ENCODE measurements around the gene PRM3.
"Not testable (repeated sequence)": the region's sequence is repeated elsewhere in the genome, so short reads cannot be mapped to it uniquely, and the experiment has no call there.

The PRM3 gene

DNA sequence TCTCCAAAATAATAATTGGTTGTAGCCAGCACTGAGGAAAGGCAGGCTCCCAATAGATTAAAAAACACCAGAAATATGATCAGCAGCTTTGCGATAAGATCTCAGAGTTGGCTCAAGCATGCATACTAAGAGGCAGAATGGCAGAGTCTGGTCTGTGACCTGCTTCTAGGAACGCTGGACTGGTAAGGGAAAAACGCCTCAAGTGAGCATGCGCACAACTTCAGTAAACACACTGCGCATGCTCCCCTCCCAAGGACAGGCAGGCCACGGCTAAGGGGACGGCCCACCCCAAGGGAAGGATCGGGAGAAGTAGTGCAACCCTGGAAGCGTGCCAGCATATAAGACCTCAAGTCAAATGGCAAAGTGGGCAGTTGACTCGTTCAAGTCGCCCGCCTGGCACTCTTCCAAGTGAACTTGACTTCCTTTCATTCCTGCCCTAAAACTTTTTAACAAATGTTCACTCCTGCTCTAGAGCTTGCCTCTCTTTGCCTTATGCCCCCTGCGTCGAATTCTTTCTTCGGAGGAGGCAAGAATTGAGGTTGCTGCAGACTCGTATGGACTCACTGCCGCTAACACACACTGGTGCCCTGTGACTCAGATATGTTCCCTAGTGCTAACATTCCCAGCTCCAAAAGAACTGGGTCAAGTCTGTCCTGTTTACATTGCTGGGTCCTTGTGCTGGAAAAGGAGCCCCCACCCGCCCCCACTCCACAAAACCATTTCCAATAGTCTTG, 30.1 kb upstream of the PRM3 start:
- no peak for DNase-seq

DNA sequence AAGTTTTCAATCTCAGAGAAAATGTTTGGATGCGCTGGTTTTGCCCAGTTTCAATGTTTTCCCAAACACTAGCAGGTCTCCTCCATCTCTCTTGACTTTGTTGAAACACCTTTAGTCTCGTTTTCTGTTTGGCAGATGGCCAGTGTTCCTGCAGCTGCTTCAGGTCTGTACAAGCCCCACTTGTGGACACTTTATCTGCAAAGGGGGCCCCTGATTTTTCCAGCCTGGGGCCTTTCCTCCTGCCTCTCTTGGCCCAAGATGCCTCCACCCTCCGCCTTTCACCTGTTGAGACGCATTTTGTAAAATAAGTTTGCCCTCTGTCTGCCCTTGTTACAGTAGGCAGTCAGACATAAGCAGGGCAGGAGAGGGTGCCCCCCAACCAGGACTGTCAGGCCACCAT, 29.5 kb upstream of the PRM3 start:
- DNase-seq = no peak

DNA sequence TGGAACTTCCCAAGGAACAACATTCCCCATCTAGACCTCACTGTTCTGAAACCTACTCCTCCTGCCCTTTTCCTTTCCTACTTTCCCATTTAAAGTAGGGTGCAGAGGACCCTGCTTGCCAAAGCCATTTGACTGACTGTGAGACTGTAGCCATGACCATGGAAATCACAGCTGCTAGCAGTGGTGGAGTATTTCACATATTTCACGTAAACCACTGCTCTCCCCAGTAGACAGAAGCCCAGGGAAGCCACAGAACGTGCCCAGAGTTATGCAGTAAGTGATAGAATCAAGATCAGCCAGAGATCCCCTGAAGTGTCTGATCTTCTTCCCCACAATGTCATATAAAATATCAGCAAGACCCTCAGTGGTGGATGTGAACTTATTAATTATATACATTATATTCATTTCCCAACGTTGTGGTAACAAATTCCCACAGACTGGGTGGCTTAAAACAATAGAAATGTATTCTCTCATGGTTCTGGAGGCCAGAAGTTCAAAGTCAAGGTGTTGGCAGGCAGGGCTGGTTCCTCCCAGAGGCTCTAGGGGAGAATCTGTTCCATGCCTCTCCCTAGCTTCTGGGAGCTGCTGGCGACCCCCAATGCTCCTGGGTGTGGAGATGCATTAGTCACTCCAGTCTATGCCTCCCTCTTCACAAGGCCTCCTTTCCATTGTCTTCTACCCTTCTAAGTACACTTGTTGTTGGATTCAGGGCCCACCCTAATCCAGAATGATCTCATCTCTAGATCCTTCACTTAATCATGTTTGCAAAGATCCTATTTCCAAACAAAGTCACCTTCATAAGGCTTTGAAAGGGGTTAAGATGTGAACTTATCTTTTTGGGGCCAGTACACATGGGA, 28.4 kb upstream of the PRM3 start:
- no peak for DNase-seq

DNA sequence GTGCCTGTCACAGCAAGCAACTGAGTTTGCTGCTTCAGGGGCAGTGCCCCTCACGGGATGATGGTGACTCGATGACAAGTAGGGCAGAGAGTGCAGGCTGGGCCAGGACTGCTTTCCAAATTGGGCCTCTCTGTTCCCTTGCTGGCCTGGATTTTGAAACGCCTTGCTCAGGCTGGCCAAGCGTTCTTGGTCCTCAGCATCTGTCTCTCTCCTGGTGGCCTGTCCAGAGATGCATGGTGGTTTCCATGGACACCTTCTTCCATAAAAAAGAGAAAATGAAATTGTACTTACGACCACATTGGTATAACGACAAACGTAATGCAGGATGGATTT, 27.1 kb upstream of the PRM3 start:
- DNase-seq = no peak

DNA sequence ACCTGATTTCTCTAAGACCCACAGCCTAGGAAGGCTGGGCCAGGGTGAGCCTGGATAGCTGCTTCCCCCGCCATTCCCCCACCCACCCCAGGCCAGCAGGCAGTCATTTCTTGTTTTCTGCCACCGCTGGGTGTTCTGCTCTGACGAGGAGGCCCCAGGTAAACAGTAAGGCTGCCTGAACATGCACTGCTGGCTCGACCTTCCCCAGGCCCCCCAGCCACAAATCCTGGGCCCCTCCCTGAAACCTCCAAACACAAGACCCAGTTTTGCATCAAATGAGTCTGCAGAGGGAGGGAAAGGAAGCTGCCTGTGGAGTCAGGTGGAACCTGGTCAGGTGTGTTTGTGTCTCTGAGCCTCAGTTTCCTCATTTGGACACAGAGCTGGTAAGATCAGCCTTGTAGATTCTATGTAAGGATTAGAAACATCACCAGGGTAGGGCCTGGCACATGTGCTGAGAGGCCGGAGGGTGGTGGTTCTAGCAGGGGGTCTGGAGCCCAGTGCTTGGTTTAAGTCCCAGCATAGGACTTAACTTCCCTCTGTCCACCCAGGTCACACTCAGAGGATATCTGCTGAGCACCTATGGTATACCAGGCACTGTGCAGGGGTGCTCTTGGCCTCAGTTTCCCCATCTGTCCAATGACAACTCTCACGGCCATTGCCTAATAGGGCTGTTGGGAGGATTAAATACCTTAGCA, 26.6 kb upstream of the PRM3 start:
- no peak for DNase-seq

DNA sequence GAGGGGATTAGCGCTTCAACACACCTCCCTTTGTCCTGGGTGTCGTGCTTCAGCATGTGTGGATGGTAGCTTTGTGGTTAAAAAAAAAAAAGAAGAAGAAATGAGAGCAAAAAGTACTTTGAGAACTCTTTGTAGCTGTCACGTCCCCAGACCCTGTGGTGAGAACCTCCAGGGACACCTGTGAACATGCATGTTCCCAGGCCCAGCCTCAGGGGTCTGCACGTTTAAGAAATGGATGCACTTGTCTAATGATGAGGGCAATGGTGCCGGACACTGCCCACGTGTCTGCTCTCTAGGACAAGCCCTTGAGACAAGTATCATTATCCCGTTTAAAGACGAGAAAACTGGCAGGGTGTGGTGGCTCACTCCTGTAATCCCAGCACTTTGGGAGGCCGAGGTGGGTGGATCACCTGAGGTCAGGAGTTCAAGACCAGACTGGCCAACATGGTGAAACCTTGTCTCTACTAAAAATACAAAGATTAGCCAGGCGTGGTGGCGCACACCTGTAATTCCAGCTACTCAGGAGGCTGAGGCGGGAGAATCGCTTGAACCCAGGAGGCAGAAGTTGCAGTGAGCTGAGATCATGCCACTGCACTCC, 25.6 kb upstream of the PRM3 start:
- not testable (repeated sequence) for DNase-seq

DNA sequence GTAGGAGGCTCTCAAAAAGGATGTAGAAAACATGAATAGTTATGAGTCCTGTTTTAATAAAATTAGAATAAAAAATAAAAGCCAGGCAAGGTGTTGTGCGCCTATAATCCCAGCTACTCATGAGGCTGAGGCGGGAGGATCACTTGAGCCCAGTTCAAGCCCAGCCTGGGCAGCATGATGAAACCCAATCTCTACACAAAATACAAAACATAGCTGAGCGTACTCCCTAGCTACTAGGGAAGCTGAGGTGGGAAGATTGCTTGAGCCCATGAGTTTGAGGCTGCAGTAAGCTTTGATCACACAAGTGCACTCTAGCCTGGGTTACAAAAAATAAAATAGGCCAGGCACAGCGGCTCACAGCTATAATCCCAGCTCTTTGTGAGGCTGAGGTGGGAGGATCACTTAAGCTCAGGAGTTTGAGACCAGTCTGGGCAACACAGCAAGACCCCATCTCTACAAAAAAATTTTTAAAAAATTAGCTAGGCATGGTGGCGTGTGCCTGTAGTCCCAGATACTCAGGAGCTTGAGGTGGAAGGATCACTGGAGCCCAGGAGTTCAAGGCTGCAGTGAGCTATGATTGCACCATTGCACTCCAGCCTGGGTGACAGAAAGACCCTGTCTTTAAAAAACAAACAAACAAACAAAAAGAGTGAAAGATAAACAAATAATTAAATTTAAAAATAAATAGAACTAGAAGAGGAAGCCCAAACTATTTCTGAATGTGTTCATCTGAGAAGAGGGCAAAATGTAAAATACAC, 24.9 kb upstream of the PRM3 start:
- DNase-seq = no peak

DNA sequence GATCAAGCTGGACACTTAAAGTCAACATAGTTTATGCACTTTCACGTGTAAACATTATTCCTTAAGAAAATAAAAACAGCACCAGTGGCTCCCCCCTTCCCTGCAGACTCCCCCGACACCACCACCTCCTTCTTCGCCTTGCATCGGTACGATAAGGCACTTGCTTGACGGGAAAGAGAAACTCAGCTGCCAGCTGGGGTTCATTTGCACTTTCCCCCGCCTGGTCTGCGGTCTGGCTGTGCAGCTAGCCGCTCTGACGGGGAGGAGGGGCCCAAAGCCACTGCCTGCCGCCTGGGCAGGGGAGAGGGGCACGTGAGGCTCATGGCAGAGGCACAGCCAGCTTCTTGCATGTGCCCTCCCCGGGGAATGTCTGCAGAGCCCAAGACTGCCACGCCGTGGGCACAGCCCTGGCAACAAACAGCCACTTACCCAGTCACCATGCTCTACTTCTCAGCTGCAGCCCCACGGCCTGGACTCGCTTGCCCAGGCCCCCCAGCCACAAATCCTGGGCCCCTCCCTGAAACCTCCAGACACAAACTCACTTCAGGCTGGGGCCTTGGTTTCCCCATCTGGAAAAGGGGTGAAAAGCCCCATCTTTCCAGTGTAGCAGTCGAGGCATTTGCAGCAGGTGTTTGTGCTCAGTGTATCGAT, 24.2 kb upstream of the PRM3 start:
- DNase-seq = peak; percentile 62

DNA sequence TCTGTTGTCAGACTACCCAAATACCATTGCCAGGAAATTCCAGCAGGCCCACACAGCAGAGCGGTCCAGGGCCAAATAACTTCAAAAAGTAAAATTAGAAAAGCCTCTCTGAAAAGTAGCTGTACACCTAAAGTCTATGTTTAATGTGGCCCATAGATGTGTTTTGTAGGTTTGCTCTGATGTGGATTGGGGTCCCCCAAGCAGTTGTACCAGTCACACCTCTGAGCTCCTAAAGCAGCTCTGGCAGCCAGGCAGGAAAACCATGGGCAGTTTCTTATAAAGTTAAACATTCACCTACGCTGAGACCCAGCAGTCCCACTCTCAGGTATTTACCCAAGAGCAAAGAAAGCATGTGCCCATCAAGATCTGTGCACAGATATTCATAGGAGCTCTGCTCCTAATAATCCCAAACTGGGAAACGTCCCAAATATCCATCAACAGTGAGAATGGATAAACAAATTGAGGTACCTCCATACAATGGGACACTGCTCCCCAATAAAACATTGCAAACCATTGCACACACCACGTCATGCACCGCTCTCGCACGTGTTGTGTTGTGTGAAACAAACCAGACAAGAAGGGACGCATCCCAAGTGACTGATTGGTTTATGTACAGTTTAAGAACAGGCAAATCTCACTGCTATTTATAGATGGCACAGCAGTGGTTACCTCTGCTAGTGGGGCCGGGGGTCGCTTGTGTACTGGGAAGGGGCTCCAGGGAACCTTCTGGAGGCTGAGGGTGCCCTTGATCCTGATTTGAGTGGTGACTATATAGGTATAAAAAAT, 23.5 kb upstream of the PRM3 start:
- no peak for DNase-seq

DNA sequence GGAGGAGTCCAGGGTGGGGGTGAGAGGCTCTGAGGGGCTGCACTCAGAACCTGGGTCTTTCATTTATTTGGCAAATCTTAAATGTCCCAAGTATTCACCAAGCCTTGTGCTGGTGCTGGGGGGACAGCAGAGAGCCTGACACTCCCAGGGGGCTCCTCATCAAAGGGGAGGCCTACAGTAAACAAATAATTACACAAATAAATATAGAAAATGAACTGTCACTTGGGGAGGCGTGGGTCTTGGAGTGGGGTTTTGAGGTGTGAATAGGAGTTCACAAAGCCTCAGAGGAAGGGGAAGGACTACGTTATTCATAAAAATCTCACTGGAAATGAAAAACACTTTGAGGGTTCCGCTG, 22.9 kb upstream of the PRM3 start:
- no peak for DNase-seq

DNA sequence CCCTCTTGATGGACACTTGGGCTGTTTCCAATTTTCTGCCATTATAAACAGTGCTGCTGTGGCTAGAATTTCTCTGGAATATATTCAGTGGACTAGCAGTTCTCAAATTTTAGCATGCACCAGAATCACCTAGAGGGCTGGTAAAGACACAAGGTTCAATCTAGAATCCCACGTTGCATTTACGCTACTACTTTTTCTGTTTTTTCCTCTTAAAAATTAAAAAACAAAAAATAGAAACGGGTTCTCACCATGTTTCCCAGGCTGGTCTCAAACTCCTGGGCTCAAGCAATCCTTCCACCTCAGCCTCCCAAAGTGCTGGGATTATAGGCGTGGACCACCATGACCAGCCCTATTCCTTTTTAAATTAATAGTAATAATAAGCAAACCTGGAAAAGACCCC, 22.2 kb upstream of the PRM3 start:
- no peak for DNase-seq

DNA sequence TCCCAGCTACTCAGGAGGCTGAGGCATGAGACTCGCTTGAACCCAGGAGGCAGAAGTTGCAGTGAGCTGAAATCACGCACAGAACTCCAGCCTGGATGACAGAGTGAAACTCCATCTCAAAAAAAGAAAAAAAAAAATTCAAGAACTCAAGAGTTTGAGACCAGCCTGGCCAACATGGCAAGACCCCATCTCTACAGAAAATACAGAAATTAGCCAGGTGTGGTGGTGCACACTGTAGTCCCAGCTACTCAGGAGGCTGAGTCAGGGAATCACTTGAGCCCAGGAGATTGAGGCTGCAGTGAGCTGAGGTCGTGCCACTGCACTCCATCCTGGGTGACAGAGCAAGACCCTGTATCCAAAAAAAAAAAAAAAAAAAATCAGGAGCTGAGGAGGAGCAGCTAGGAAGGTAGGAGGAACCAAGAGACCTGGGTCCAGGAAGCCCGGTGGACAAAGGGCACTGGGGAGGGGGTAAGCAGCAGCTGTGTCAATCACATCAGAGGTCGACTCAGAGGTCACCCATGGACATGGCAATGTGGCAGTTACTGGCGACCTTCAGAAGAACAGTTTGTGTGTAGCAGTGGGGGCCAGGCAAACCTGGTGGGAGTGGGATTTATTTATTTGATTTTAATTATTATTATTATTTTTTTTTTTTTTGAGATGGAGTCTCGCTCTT, 18.8 kb upstream of the PRM3 start:
- DNase-seq = no peak

DNA sequence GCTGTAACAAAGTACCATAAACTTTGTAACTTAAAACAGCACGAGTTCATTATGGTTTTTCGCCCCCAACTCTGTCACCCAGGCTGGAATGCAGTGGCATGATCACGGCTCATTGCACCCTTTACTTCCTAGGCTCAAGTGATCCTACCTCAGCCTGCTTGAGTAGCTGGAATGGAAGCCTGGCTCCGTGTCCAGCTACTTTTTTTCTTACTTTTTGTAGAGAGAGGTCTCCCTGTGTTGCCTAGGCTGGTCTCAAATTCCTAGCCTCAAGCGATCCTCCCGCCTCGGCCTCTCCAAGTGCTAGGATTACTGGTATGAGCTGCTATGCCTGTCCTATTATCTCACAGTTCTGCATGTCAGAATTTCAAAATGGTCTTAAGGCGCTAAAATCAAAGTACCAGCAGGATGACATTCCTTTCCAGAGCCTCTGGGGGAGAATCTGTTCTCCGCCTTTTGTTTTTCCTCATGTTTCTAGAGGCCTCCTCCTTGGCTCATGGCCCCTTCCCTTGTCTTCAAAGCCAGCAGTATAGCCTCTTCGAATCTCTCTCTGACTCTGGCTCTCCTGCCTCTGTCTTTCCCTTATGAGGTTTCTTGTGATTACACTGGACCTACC, 17.8 kb upstream of the PRM3 start:
- DNase-seq = no peak

DNA sequence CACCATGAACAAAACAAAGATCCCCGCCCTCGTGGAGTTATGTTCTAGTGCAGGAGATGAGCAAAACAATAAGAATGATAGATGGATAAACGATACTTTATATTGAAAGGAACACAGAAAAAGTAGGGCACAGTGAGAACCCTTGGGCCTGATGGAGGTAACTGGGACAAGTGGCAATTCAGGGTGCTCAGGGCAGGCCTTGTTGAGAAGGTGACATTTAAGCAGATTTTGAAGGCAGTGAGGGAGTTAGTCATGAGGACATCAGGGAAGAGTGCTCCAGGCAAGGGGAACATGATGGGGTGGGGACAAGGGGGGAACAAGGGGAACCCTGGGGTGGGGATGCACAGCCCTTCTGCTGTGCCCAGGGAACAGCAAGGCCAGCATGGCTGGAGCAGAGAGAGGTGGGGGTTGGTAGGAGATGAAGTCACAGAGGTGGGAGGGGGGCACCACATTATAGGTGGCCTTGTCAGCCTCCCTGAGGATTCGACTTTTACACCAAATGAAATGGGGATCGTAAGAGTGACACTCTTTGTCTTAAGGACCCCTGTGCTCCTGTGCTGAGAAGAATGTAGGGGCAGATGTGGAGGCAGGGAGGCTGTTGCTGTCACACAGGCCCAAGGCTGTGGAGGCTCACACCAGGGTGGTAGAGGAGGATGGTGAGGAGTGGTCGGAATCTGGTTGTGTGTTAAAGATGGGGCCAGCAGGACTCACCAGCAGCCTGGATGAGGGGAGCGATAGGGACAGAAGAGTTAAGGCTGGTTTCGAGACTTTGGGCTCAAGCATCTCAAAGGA, 16.9 kb upstream of the PRM3 start:
- no peak for DNase-seq

DNA sequence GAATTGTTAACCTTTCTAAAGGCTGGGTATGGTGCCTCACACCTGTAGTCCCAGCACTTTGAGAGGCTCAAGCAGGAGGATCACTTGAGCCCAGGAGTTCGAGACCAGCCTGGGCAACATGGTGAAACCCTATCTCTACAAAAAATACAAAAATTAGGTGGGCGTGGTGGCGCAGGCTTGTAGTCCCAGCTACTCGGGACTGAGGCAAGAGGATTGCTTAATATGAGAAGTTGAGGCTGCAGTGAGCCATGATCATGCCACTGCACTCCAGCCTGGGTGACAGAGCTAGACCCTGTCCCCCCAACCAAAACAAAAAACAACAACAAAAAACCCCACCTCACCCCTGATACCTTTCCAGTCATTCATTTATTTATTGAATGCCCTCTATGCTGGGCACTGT, 16.3 kb upstream of the PRM3 start:
- DNase-seq = not testable (repeated sequence)

DNA sequence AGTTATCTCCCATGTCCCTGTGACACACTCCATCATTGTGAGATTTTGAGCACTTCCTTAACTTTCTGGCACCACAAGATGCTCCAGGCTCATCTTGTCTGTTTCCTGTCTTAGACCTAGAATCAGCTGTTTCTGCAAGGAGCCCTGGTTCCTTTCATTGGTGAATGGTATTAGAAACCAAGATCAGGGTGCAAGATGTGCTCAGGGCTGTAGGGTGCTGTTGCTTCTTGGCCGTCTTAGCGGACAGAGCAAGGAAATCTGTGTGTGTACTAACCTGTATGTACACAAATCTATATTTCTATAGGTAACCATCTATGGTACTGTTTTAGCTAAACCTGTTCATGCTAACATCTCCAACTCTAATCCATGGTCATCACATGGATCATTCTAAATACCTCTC, 15.8 kb upstream of the PRM3 start:
- DNase-seq = no peak

DNA sequence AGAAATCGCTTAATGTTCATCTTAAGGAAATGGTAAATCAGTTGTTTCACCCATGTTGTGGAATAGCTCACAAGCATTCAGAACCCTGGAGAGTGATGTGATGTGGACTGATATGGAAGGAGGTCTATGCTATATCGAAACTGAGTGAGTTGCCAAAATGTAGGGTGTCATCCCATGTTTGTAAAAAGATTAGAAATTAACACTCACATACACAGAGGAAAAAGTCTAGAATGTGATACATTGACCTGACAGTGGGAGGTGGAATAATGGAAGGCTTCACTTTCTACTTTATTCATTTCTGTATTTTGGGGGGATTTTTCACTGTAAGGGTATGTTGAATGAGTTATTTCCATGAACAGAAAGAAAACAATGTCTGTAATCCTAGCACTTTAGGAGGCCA, 12.4 kb upstream of the PRM3 start:
- no peak for DNase-seq

DNA sequence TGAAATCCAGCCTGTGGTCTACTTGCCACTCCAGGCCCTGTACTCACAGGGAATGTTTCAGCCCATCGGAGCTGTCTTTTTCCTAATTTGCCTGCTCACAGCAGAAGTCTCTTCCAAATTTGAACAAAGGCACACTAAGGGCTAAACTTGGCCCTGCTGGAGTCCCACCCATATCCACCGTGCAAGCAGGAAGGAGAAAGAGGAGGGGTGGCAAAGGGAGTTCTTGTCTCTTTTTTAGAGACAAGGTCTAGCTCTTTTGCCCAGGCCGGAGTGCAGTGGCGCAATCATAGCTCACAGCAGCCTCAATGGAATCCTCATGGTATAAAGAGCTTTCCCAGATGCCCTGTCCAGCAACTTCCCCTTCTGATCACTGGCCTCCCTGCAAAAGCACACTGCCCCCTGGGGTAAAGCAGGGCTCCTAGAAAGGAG, 10.4 kb upstream of the PRM3 start:
- no peak for DNase-seq
